Measurements from ENCODE around the gene CAPZA1. TPM values are rescaled to one million over a fixed set of nuclear protein-coding genes. Genes with fewer than 3 reads are reported as not detected.

Gene CAPZA1
- total and polyA plus RNA-seq, 4 donors: 28.6 to 74.8 (median 48.9) TPM

DNA sequence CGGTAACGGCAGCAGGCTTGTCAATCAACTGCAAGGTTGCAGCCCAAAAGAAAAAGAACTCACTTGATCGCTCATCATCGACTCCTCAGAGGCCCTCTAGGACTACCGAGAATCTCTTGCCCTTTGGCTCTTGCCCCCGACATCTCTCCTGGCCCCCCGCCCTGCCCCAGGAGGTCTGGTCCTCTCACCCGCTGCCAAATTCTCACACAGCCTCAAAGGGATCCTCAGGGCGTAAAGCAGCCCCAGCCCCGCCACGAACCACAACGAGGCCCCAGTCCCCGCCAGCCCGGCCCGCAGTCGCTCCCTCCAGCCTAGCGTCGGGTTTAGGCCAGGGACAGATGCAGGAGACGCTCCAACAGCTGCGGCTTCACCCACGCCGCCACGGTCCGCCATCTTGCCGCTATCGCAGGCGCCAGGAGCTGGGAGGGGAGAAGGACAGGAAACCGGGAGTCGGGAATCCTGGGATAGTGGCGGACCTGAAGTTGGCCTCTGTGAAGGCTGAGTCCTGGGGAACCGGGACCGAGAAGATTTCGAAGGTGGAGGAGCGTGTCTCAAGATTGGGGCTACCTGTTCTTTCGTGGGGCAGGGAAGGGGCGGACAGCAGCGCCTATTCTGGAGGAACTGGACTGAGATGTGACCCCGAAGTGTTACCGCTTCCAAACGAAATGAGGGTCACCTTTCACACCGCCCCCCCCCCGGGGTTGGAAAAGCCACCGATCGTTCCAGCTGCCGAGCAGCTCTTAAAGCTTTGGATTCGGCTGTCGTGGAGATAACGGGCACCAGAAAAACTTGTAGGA lies 713 bp upstream of the CAPZA1 start, which contains the start of gene ST7L:
Gene ST7L (minus strand): TSS at position 421 of the 797 bp plus-strand sequence. CDS start 28 bp downstream, at position 393.
- WGBS: under 1% methylated on average over 48 of the region's 48 CpGs
- no peak for TF ChIP-seq FOXA1 (IDR thresholded peaks at IDR 0.05)
- TF ChIP-seq, protein P1, sequence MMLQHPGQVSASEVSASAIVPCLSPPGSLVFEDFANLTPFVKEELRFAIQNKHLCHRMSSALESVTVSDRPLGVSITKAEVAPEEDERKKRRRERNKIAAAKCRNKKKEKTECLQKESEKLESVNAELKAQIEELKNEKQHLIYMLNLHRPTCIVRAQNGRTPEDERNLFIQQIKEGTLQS (IDR thresholded peaks at IDR 0.05): no peak
- TF ChIP-seq GABPA (IDR thresholded peaks at IDR 0.05 in 1 of 2, conservative IDR thresholded peaks at IDR 0.05 in 1 of 2): peak in 1 of 2 donors; percentile 81
- TF ChIP-seq SP1 (IDR thresholded peaks at IDR 0.05): no peak
- TF ChIP-seq RAD21 (IDR thresholded peaks at IDR 0.05): peak; percentile 6 to 38
- TF ChIP-seq RXRA (IDR thresholded peaks at IDR 0.05): no peak
- TF ChIP-seq, protein P2, sequence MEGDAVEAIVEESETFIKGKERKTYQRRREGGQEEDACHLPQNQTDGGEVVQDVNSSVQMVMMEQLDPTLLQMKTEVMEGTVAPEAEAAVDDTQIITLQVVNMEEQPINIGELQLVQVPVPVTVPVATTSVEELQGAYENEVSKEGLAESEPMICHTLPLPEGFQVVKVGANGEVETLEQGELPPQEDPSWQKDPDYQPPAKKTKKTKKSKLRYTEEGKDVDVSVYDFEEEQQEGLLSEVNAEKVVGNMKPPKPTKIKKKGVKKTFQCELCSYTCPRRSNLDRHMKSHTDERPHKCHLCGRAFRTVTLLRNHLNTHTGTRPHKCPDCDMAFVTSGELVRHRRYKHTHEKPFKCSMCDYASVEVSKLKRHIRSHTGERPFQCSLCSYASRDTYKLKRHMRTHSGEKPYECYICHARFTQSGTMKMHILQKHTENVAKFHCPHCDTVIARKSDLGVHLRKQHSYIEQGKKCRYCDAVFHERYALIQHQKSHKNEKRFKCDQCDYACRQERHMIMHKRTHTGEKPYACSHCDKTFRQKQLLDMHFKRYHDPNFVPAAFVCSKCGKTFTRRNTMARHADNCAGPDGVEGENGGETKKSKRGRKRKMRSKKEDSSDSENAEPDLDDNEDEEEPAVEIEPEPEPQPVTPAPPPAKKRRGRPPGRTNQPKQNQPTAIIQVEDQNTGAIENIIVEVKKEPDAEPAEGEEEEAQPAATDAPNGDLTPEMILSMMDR (IDR thresholded peaks at IDR 0.05; ENCODE audit: low read depth, low read length, missing input control): no peak
- TF ChIP-seq, protein P3, sequence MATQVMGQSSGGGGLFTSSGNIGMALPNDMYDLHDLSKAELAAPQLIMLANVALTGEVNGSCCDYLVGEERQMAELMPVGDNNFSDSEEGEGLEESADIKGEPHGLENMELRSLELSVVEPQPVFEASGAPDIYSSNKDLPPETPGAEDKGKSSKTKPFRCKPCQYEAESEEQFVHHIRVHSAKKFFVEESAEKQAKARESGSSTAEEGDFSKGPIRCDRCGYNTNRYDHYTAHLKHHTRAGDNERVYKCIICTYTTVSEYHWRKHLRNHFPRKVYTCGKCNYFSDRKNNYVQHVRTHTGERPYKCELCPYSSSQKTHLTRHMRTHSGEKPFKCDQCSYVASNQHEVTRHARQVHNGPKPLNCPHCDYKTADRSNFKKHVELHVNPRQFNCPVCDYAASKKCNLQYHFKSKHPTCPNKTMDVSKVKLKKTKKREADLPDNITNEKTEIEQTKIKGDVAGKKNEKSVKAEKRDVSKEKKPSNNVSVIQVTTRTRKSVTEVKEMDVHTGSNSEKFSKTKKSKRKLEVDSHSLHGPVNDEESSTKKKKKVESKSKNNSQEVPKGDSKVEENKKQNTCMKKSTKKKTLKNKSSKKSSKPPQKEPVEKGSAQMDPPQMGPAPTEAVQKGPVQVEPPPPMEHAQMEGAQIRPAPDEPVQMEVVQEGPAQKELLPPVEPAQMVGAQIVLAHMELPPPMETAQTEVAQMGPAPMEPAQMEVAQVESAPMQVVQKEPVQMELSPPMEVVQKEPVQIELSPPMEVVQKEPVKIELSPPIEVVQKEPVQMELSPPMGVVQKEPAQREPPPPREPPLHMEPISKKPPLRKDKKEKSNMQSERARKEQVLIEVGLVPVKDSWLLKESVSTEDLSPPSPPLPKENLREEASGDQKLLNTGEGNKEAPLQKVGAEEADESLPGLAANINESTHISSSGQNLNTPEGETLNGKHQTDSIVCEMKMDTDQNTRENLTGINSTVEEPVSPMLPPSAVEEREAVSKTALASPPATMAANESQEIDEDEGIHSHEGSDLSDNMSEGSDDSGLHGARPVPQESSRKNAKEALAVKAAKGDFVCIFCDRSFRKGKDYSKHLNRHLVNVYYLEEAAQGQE (IDR thresholded peaks at IDR 0.05): peak; percentile 17
- TF ChIP-seq TAF1 (conservative IDR thresholded peaks at IDR 0.05): peak; percentile 42
- no peak for TF ChIP-seq JUND (IDR thresholded peaks at IDR 0.05)
- no peak for TF ChIP-seq NR2F2 (IDR thresholded peaks at IDR 0.05)
- no peak for TF ChIP-seq FOXA2 (IDR thresholded peaks at IDR 0.05)
- peak in 1 of 2 donors; percentile 16 for TF ChIP-seq HNF4A (conservative IDR thresholded peaks at IDR 0.05)
- TF ChIP-seq YY1 (IDR thresholded peaks at IDR 0.05): peak; percentile 98
- TF ChIP-seq EGR1 (IDR thresholded peaks at IDR 0.05; ENCODE audit: low read depth in 2 of 2): no peak
- no peak for TF ChIP-seq HNF4G (IDR thresholded peaks at IDR 0.05)
- TF ChIP-seq, protein P4, sequence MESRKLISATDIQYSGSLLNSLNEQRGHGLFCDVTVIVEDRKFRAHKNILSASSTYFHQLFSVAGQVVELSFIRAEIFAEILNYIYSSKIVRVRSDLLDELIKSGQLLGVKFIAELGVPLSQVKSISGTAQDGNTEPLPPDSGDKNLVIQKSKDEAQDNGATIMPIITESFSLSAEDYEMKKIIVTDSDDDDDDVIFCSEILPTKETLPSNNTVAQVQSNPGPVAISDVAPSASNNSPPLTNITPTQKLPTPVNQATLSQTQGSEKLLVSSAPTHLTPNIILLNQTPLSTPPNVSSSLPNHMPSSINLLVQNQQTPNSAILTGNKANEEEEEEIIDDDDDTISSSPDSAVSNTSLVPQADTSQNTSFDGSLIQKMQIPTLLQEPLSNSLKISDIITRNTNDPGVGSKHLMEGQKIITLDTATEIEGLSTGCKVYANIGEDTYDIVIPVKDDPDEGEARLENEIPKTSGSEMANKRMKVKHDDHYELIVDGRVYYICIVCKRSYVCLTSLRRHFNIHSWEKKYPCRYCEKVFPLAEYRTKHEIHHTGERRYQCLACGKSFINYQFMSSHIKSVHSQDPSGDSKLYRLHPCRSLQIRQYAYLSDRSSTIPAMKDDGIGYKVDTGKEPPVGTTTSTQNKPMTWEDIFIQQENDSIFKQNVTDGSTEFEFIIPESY (IDR thresholded peaks at IDR 0.05): no peak
- TF ChIP-seq, protein P5, sequence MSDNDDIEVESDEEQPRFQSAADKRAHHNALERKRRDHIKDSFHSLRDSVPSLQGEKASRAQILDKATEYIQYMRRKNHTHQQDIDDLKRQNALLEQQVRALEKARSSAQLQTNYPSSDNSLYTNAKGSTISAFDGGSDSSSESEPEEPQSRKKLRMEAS (IDR thresholded peaks at IDR 0.05): no peak
- H3K4me3 ChIP-seq (ENCODE audit: low read depth in 1 of 3, low read length in 3 of 3): peak within 1 kb of the TSS; percentile 84 to 100 (median 100)
- peaks cover 0 to 8% (median 2%) of the 10 kb centered on the region in 4 donors for H3K36me3 ChIP-seq (ENCODE audit: control insufficient read depth in 4 of 4, insufficient read depth in 3 of 4, low read depth in 1 of 4, low read length in 3 of 4)
- no peaks in the 10 kb centered on the region for H3K27me3 ChIP-seq (ENCODE audit: control insufficient read depth in 4 of 4, insufficient read depth in 4 of 4, low read length in 3 of 4)
- peak within 1 kb of the TSS; percentile 98 to 100 for H3K9ac ChIP-seq (ENCODE audit: low read depth in 1 of 2, low read length in 2 of 2)
- no peaks in the 10 kb centered on the region for H3K9me3 ChIP-seq (ENCODE audit: control insufficient read depth in 4 of 4, low read length in 3 of 4)
- peak; percentile 78 for DNase-seq (ENCODE audit: low spot score)
- peak within 1 kb of the TSS; percentile 93 to 100 for H3K27ac ChIP-seq (ENCODE audit: low read depth in 1 of 2, low read length in 2 of 2)
- H3K4me1 ChIP-seq (ENCODE audit: control insufficient read depth in 4 of 4, insufficient read depth in 4 of 4, low read length in 3 of 4): peaks cover 3 to 26% (median 20%) of the 10 kb centered on the region in 4 donors
